MM.1S (cell line): Measurements from ENCODE around the gene EVPL.

Experiments used
- EZH2phosphoT487 ChIP-seq: fragments of 300-600 bp; sonication (generic); IDR thresholded peaks from 2 replicates; pipeline ENCODE4 v1.6.1; 2018; ENCODE audit warnings: antibody characterized with exemption, low read length
- TF ChIP-seq, protein P1 (sequence below): fragments of 300-600 bp; sonication (generic); IDR thresholded peaks from 2 replicates; pipeline ENCODE4 v1.5.1; 2016; ENCODE audit warnings: antibody characterized with exemption, low read length, mixed read lengths

DNA sequence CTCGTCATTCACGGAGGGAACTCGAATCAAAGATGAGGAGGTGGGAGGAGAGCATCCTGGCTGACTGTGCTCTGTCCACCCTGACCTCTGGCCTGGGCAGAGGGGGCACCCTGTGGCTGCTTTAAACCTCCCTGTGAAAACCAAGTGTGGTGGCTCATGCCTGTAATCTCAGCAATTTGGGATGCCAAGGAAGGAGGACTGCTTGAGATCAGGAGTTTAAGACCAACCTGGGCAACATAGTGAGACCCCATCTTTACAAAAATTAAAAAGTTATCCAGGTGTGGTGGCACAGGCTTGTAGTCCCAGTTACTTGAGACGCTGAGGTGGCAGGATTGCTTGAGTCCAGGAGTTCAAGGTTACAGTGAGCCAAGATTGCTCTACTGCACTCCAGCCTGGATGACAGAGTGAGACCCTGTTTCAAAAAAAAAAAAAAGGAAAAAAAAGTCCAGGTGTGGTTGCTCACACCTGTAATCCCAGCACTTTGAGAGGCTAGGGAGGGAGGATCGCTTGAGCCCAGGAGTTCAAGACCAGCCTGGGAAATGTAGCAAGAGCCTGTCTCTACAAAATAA is 32.2 kb downstream of the EVPL start:
- no peak for TF ChIP-seq EZH2phosphoT487
- TF ChIP-seq, protein P1, sequence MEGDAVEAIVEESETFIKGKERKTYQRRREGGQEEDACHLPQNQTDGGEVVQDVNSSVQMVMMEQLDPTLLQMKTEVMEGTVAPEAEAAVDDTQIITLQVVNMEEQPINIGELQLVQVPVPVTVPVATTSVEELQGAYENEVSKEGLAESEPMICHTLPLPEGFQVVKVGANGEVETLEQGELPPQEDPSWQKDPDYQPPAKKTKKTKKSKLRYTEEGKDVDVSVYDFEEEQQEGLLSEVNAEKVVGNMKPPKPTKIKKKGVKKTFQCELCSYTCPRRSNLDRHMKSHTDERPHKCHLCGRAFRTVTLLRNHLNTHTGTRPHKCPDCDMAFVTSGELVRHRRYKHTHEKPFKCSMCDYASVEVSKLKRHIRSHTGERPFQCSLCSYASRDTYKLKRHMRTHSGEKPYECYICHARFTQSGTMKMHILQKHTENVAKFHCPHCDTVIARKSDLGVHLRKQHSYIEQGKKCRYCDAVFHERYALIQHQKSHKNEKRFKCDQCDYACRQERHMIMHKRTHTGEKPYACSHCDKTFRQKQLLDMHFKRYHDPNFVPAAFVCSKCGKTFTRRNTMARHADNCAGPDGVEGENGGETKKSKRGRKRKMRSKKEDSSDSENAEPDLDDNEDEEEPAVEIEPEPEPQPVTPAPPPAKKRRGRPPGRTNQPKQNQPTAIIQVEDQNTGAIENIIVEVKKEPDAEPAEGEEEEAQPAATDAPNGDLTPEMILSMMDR: no peak
